H1 (cell line): Measurements from ENCODE around the gene SBF2. TPM values are rescaled to one million over a fixed set of nuclear protein-coding genes. Genes with fewer than 3 reads are reported as not detected.

ENCODE experiments used
- E2F6 ChIP-seq: IDR thresholded peaks from 2 replicates; pipeline ENCODE4 v1.6.1; 2012; ENCODE audit warnings: inconsistent platforms
- EP300 ChIP-seq, 2 experiments: IDR thresholded peaks; 1 replicate in 1 of 2; 2 replicates in 1 of 2; pipeline ENCODE4 v1.6.1; 2011 to 2012; ENCODE audit warnings: low read depth in 2 of 2, low read length in 2 of 2, mild to moderate bottlenecking in 2 of 2, borderline replicate concordance in 1 of 2, inconsistent platforms in 1 of 2, moderate library complexity in 1 of 2
- KDM1A ChIP-seq: fragments of 200-600, 300-600 bp; sonication (generic); IDR thresholded peaks from 2 replicates; pipeline ENCODE4 v1.7.1; 2016; ENCODE audit warnings: mild to moderate bottlenecking, low read length, borderline replicate concordance
- MAFK ChIP-seq: IDR thresholded peaks from 2 replicates; pipeline ENCODE4 v1.6.1; 2012; ENCODE audit warnings: low read depth, mild to moderate bottlenecking, improper control_type of control experiment, low read length
- POLR2A ChIP-seq, 2 experiments: IDR thresholded peaks; 1 replicate in 1 of 2; 2 replicates in 1 of 2; pipeline ENCODE4 v1.6.1; 2011; ENCODE audit warnings: low read depth in 2 of 2, low read length in 2 of 2, mild to moderate bottlenecking in 2 of 2; ENCODE audit errors: control extremely low read depth in 1 of 2
- ZNF274 ChIP-seq: IDR thresholded peaks from 2 replicates; pipeline ENCODE4 v1.7.0; 2012; ENCODE audit warnings: low read length, borderline replicate concordance; ENCODE audit errors: extremely low read depth
- polyA plus RNA-seq, 7 experiments: library from polyadenylated mRNA; depleted of rRNA in 3 of 7; stranded (reverse) in 5 of 7; unstranded in 2 of 7; fragments of >200 nt in 5 of 7; fragments of 200-250 nt in 2 of 7; gene quantifications; 1 replicate in 5 of 7; 2 replicates in 1 of 7; 4 replicates in 1 of 7; pipeline versions ENCODE4 v1.2.1 to v1.2.3, GENCODE V29; 2011 to 2013; ENCODE audit warnings: missing spikeins in 2 of 7, mixed read lengths in 2 of 7
- total RNA-seq: library from RNA; stranded (reverse); fragmentation: NEBNext Ultra II Directional; extraction: Animal tissue kit (Norgen Biotek cat#: 25700); gene quantifications from 2 replicates; pipeline ENCODE4 v1.2.1, GENCODE V29; 2021

SBF2 gene
- total and polyA plus RNA-seq, 2 of the 8 experiments (the other 6 are each of a cell fraction or from before 2014, with no cell fraction given): 36.7 to 50.5 TPM

GRCh38 chr11:10029386-10030121 lies 264.5 kb downstream of the SBF2 start (continued):
- no peak for TF ChIP-seq KDM1A
- TF ChIP-seq POLR2A (IDR thresholded peaks at IDR 0.05; ENCODE audit: control extremely low read depth in 1 of 2, low read depth in 2 of 2, low read length in 2 of 2): no peak
- TF ChIP-seq EP300 (IDR thresholded peaks at IDR 0.05; ENCODE audit: borderline replicate concordance in 1 of 2, low read depth in 2 of 2, low read length in 2 of 2): no peak
- TF ChIP-seq ZNF274: no peak
- no peak for TF ChIP-seq MAFK
- no peak for TF ChIP-seq E2F6
- TF ChIP-seq, all 59 proteins: peak for 0
